IMR-90 (cell line): ENCODE results near the gene VSTM5. TPM values are rescaled to one million over a fixed set of nuclear protein-coding genes. Genes with fewer than 3 reads are reported as not detected.

ENCODE experiments used
- ATAC-seq: fragments of 200-7000 bp; cut with Tn5 transposase; 2 replicates; pipeline ENCODE4 v1.9.1; 2020; ENCODE audit warnings: low read depth, mild to moderate bottlenecking, moderate library complexity
- BruUV-seq: library from RNA; stranded (reverse); fragments of 400-500 nt; replicated peaks from 2 replicates; lab custom pipeline; 2021; lab: Mats Ljungman, UMichigan
- CTCF ChIA-PET: fragments of 300-600 bp; formaldehyde crosslinking; extraction: SDS; loops from one replicate; lab custom pipeline; 2021; ENCODE audit warnings: antibody characterized with exemption; lab: Yijun Ruan, JAX
- POLR2A ChIA-PET: fragments of 300-600 bp; sonication (Branson Sonifier 250); formaldehyde crosslinking; loops from one replicate; lab custom pipeline; 2022; ENCODE audit warnings: antibody characterized with exemption; ENCODE audit not compliant: unreplicated experiment; lab: Charles Lee
- DNase-seq: peaks from one replicate; pipeline ENCODE4 v3.0.0; 2013
- H2AFZ ChIP-seq: replicated peaks from 2 replicates; pipeline ENCODE3; 2013; ENCODE audit warnings: low read length, mild to moderate bottlenecking; ENCODE audit not compliant: poor library complexity
- H2AK5ac ChIP-seq: 2 replicates; pipeline ENCODE4 v1.6.1; 2013; ENCODE audit warnings: low read depth, low read length, inconsistent platforms
- H2AK9ac ChIP-seq: replicated peaks from 2 replicates; pipeline ENCODE3; 2013; ENCODE audit warnings: mild to moderate bottlenecking, low read depth, low read length, moderate library complexity; ENCODE audit not compliant: poor library complexity
- H2BK120ac ChIP-seq: 2 replicates; pipeline ENCODE4 v1.6.1; 2013; ENCODE audit warnings: low read depth, low read length, inconsistent platforms
- H2BK15ac ChIP-seq: 3 replicates; pipeline ENCODE4 v1.6.1; 2013; ENCODE audit warnings: low read depth, low read length, inconsistent platforms
- H2BK20ac ChIP-seq: 2 replicates; pipeline ENCODE4 v1.6.1; 2013; ENCODE audit warnings: low read depth, mild to moderate bottlenecking, inconsistent platforms, low read length, moderate library complexity
- H2BK5ac ChIP-seq: 2 replicates; pipeline ENCODE4 v1.6.1; 2013; ENCODE audit warnings: mild to moderate bottlenecking, low read depth, low read length, inconsistent platforms; ENCODE audit not compliant: poor library complexity, severe bottlenecking
- H3K14ac ChIP-seq: replicated peaks from 2 replicates; pipeline ENCODE4 v1.6.1; 2013; ENCODE audit warnings: low read depth, low read length, inconsistent platforms
- H3K18ac ChIP-seq: 2 replicates; pipeline ENCODE4 v1.6.1; 2013; ENCODE audit warnings: low read depth, low read length, control low read depth
- H3K23ac ChIP-seq: 2 replicates; pipeline ENCODE4 v1.6.1; 2013; ENCODE audit warnings: low read depth, low read length, inconsistent platforms
- H3K27ac ChIP-seq: 2 replicates; pipeline ENCODE4 v1.5.1; 2013; ENCODE audit warnings: mild to moderate bottlenecking, control low read depth, low read length; ENCODE audit not compliant: insufficient read depth
- H3K27me3 ChIP-seq: 2 replicates; pipeline ENCODE4 v1.6.1; 2013; ENCODE audit warnings: low read length; ENCODE audit not compliant: control insufficient read depth, insufficient read depth
- H3K36me3 ChIP-seq: 2 replicates; pipeline ENCODE4 v1.6.1; 2013; ENCODE audit warnings: low read length, mixed read lengths; ENCODE audit not compliant: control insufficient read depth, insufficient read depth
- H3K4ac ChIP-seq: 2 replicates; pipeline ENCODE4 v1.6.1; 2013; ENCODE audit warnings: low read depth, low read length, inconsistent platforms
- H3K4me1 ChIP-seq: 2 replicates; pipeline ENCODE4 v1.6.1; 2013; ENCODE audit warnings: low read length, mixed read lengths; ENCODE audit not compliant: control insufficient read depth, insufficient read depth
- H3K4me2 ChIP-seq: 2 replicates; pipeline ENCODE4 v1.6.1; 2013; ENCODE audit warnings: low read depth, mild to moderate bottlenecking, control low read depth, low read length, moderate library complexity
- H3K4me3 ChIP-seq: 2 replicates; pipeline ENCODE4 v1.5.1; 2013; ENCODE audit warnings: low read depth, mild to moderate bottlenecking, control low read depth, low read length, moderate library complexity; ENCODE audit not compliant: insufficient read depth
- H3K56ac ChIP-seq: 2 replicates; pipeline ENCODE4 v1.6.1; 2013; ENCODE audit warnings: low read length, inconsistent platforms; ENCODE audit not compliant: insufficient read depth; ENCODE audit errors: extremely low read depth
- H3K79me1 ChIP-seq, 2 experiments: 2 replicates each; pipeline ENCODE4 v1.6.1; 2013; ENCODE audit warnings: low read length in 2 of 2, inconsistent platforms in 1 of 2, low read depth in 1 of 2
- H3K9ac ChIP-seq: 2 replicates; pipeline ENCODE4 v1.6.1; 2013; ENCODE audit warnings: low read depth, low read length, control low read depth
- H3K9me1 ChIP-seq: 2 replicates; pipeline ENCODE4 v1.6.1; 2013; ENCODE audit warnings: low read length, inconsistent platforms; ENCODE audit not compliant: insufficient read depth
- H3K9me3 ChIP-seq: 2 replicates; pipeline ENCODE4 v1.6.1; 2013; ENCODE audit warnings: low read length; ENCODE audit not compliant: control insufficient read depth, insufficient read depth
- H4K20me1 ChIP-seq: 2 replicates; pipeline ENCODE4 v1.6.1; 2013; ENCODE audit warnings: low read length, inconsistent platforms; ENCODE audit not compliant: insufficient read depth
- H4K5ac ChIP-seq: 2 replicates; pipeline ENCODE4 v1.6.1; 2013; ENCODE audit warnings: mild to moderate bottlenecking, low read depth, low read length, control low read depth
- H4K8ac ChIP-seq, 2 experiments: 2 replicates each; pipeline ENCODE4 v1.6.1; 2013; ENCODE audit warnings: low read depth in 2 of 2, low read length in 2 of 2, control low read depth in 1 of 2, inconsistent platforms in 1 of 2
- H4K91ac ChIP-seq: 2 replicates; pipeline ENCODE4 v1.6.1; 2013; ENCODE audit warnings: low read depth, low read length, inconsistent platforms; ENCODE audit not compliant: insufficient read depth
- CEBPB ChIP-seq: IDR thresholded peaks from 2 replicates; pipeline ENCODE4 v1.6.1; 2012; ENCODE audit warnings: low read depth, low read length, improper control_type of control experiment
- CTCF ChIP-seq: conservative IDR thresholded peaks from 2 replicates; pipeline ENCODE4 v1.5.1; 2012; ENCODE audit warnings: mild to moderate bottlenecking, low read depth, low read length, improper control_type of control experiment
- MAFK ChIP-seq: IDR thresholded peaks from 2 replicates; pipeline ENCODE4 v1.6.1; 2012; ENCODE audit warnings: low read depth, low read length, improper control_type of control experiment
- RAD21 ChIP-seq: IDR thresholded peaks from 2 replicates; pipeline ENCODE4 v1.6.1; 2012; ENCODE audit warnings: low read length, improper control_type of control experiment
- RFX5 ChIP-seq: IDR thresholded peaks from 2 replicates; pipeline ENCODE4 v1.8.0; 2012; ENCODE audit warnings: low read depth, mild to moderate bottlenecking, low read length, moderate library complexity
- SMC3 ChIP-seq: fragments of 150-350 bp; IDR thresholded peaks from 2 replicates; pipeline ENCODE4 v1.6.1; 2016; ENCODE audit warnings: low read depth, mild to moderate bottlenecking, antibody characterized with exemption, low read length, moderate library complexity
- WGBS, 2 experiments: methylation state at CpG; one replicate each; pipeline versions ENCODE4 v1.1.5 to v1.1.7; 2013; ENCODE audit warnings: missing lambda C conversion rate in 2 of 2; ENCODE audit not compliant: insufficient read length in 1 of 2; ENCODE audit errors: extremely low coverage in 2 of 2; 5-methylcytosine and 5-hydroxymethylcytosine counted together
- dilution Hi-C: fragments of 300-500 bp; cut with HindIII; formaldehyde crosslinking; loops from one replicate; pipeline ENCODE4 v1.14.3; 2018; ENCODE audit warnings: low sequenced_read_pairs; ENCODE audit not compliant: unreplicated experiment
- in situ Hi-C: fragments of 300-500 bp; cut with MboI; formaldehyde crosslinking; loops from 3 replicates; pipeline ENCODE4 v1.14.3; 2019; ENCODE audit warnings: low sequenced_read_pairs, inconsistent platforms, mixed read lengths
- intact Hi-C: fragments of 100-400 bp; cut with micrococcal nuclease; formaldehyde crosslinking; loops from 2 replicates; pipeline ENCODE4 v1.10.0; 2022
- polyA plus RNA-seq, 3 experiments: library from polyadenylated mRNA; depleted of rRNA; stranded (reverse); fragments of >200 nt; gene quantifications; 2 replicates each; pipeline ENCODE4 v1.2.3, GENCODE V29; 2012; ENCODE audit warnings: low replicate concordance in 1 of 3
- total RNA-seq: library from RNA; depleted of rRNA; stranded (reverse); fragments of >200 nt; gene quantifications from 2 replicates; pipeline ENCODE4 v1.2.3, GENCODE V29; 2012

Gene VSTM5
- total and polyA plus RNA-seq, 2 of the 4 experiments (the other 2 are of a cell fraction) = 0.36 to 0.43 TPM

- Histone ChIP-seq H2BK120ac (no peak overlapping the region), H3K4me2 (no peak overlapping the region), H3K4me1 (no peaks in the 10 kb centered on the region), H2BK5ac (no peak overlapping the region), H3K18ac (no peak overlapping the region), H3K23ac (no peak overlapping the region), H2BK15ac (no peak overlapping the region), H2BK20ac (no peak overlapping the region), H2AK5ac (no peak overlapping the region), H2AFZ (no peak overlapping the region), H4K91ac (no peak overlapping the region), H3K56ac (no peak overlapping the region), H3K9ac (no peak overlapping the region), H2AK9ac (no peak overlapping the region), H4K5ac (no peak overlapping the region), H3K36me3 (no peaks in the 10 kb centered on the region), H3K4ac (no peak overlapping the region), H3K14ac (no peak overlapping the region), H3K9me3 (no peaks in the 10 kb centered on the region), H4K8ac (no peak overlapping the region), H3K79me1 (no peaks in the 10 kb centered on the region), H4K20me1 (no peaks in the 10 kb centered on the region), H3K9me1 (no peaks in the 10 kb centered on the region), H3K4me3 (no peak overlapping the region), H3K27me3 (0 out of 2 replicates have a peak, but pooled peaks cover 2% of the 10 kb centered on the region), H3K27ac (no peak overlapping the region)
- DNase-seq = no peak
- no CpG with 5 or more reads among the region's 3 CpGs for WGBS, 2 experiments
- no peak for ATAC-seq
- TF ChIP-seq RAD21 = no peak
- TF ChIP-seq SMC3 = no peak
- TF ChIP-seq MAFK = no peak
- no peak for TF ChIP-seq CTCF
- TF ChIP-seq CEBPB = no peak
- TF ChIP-seq RFX5 = no peak
- intact Hi-C loops = no loop called here
- in situ Hi-C loops = no loop called here
- CTCF ChIA-PET = interaction anchor here (0.6 to 1.8 kb wide), 2 partner anchors 25 to 563 kb away, joined by 3 to 5 read pairs; no protein-coding TSS in a partner anchor
- BruUV-seq = no TSS peak
- dilution Hi-C loops = no loop called here
- POLR2A ChIA-PET = no interaction called here
Measured at GRCh38 chr11:93870616-93871015, 20.2 kb upstream of the VSTM5 start.
